Choroid plexus epithelial cell (primary cell): ENCODE data around the gene CFHR5.

Experiments used
- DNase-seq: peaks from one replicate; pipeline ENCODE4 v3.0.0-alpha.2; 2010; ENCODE audit warnings: low read depth
- H3K4me3 ChIP-seq: 2 replicates; pipeline ENCODE4 v1.5.1; 2011; ENCODE audit warnings: low read depth, mild to moderate bottlenecking, control low read depth, low read length, moderate library complexity
- TF ChIP-seq, protein P1 (sequence below): conservative IDR thresholded peaks from 2 replicates; pipeline ENCODE4 v1.5.1; 2011; ENCODE audit warnings: low read depth, mild to moderate bottlenecking, control low read depth, inconsistent platforms, low read length, moderate library complexity

Gene CFHR5

DNA sequence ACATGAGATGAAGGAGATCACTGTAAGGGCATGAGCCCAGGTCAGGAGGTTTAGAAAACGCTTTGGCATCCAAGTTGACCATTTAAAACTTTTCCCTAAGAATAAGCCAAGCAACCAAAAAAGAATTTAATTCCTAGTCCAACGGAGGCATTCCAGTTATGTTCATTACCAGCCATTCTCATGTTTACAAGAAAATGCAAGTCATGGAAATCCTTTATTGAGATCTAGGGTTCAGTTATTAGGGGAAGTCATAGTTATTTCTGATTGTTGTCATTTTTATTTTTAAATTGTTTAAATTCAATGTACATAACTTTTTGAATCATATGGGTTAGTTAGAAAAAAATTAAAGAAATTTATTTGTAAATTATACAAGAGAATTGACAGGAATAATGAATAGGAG lies 24.5 kb downstream of the CFHR5 start:
- H3K4me3 ChIP-seq = no peak overlapping the region
- DNase-seq = no peak
- TF ChIP-seq, protein P1, sequence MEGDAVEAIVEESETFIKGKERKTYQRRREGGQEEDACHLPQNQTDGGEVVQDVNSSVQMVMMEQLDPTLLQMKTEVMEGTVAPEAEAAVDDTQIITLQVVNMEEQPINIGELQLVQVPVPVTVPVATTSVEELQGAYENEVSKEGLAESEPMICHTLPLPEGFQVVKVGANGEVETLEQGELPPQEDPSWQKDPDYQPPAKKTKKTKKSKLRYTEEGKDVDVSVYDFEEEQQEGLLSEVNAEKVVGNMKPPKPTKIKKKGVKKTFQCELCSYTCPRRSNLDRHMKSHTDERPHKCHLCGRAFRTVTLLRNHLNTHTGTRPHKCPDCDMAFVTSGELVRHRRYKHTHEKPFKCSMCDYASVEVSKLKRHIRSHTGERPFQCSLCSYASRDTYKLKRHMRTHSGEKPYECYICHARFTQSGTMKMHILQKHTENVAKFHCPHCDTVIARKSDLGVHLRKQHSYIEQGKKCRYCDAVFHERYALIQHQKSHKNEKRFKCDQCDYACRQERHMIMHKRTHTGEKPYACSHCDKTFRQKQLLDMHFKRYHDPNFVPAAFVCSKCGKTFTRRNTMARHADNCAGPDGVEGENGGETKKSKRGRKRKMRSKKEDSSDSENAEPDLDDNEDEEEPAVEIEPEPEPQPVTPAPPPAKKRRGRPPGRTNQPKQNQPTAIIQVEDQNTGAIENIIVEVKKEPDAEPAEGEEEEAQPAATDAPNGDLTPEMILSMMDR = no peak

DNA sequence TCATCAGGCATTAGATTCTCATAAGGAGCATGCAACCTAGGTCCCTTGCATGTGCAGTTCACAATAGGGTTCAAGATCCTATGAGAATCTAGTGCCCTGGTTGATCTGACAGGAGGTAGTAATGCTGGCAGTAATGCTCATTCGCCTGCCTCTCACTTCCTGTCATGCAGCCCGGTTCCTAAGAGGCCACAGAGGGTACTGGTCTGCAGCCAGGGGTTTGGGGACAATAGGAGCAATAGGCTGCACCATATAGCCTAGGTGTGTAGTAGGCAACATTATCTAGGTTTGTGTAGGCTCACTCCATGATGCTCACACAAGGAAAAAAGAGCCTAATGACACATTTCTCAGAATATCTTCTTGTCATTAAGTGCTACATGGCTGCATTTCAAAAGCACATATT lies 25.8 kb downstream of the CFHR5 start:
- DNase-seq = no peak
- TF ChIP-seq, protein P1 = no peak
- H3K4me3 ChIP-seq = no peak overlapping the region

DNA sequence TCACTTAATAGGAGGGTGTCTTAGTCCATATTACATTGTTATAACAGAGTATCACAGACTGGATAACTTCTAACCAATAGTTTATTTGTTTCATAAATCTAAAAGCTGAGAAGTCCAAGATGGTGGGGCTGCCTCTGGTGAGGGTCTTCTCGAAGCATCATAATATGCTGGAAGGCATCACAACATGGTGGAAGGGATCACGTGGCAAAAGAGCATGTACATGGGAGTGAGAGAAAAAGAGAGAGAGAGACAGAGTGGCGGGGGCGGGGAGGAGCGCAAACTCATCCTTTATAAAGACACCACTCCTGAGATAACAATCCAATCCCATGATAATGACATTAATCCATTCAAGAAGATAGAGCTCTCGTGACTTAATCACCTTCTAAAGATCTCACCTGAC lies 31.5 kb downstream of the CFHR5 start:
- DNase-seq = no peak
- no peak overlapping the region for H3K4me3 ChIP-seq
- TF ChIP-seq, protein P1 = no peak

DNA sequence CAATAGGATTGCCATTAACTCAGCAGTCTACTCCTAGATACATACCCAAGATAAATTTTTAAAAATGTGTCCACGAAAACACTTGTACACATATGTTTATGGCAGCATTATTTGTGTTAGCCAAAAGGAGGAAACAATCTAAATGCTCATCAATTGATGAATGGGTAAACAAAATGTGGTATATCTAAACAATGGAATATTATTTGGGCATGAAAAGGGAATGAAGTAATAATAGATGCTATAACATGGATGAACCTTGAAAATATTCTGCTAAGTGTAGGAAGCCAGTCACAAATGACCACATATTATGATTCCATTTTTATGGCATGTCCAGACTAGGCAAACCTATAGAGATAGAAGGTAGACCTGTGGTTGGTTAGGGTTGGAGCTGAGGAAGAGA lies 34.3 kb downstream of the CFHR5 start:
- H3K4me3 ChIP-seq = no peak overlapping the region
- no peak for DNase-seq
- TF ChIP-seq, protein P1 = no peak

DNA sequence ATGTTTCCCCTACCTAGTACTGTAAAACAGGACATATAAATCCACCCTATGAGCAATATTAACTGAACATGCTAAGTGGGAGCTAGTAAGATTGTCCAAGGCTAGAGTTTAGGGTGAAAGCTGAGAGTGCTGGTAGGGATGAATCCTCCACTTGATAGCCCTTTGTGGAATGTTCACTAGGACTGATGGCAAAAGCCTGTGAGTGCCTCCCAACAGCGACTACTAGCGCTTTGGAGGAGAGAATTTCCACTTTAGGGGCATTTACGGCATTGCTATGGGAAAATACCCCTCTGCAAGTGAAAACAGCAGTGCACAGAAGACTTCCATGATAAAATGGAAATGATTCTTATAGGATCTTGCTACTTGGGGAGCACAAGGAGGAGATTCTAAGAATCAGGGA lies 35.9 kb downstream of the CFHR5 start:
- H3K4me3 ChIP-seq = no peak overlapping the region
- TF ChIP-seq, protein P1 = no peak
- DNase-seq = no peak

DNA sequence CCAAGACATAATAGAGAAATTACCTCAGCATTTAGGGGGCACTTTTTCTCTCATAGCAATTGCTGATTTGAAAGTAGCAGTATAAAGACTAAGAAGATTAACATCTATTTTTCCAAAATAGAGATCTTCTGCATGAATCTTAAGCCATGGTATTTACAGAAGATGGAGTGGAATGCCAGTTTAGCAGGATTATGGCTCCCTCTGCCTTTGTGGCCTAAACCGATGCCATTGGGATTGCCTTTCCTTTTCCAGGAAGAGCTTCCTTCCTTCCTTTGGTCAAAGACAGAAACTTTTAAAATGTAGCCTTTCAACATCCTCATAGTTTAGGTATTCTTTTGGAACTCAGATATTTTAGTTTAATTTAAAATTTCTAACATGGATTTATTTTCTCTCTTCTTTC lies 39.4 kb downstream of the CFHR5 start:
- TF ChIP-seq, protein P1 = no peak
- H3K4me3 ChIP-seq = no peak overlapping the region
- no peak for DNase-seq

DNA sequence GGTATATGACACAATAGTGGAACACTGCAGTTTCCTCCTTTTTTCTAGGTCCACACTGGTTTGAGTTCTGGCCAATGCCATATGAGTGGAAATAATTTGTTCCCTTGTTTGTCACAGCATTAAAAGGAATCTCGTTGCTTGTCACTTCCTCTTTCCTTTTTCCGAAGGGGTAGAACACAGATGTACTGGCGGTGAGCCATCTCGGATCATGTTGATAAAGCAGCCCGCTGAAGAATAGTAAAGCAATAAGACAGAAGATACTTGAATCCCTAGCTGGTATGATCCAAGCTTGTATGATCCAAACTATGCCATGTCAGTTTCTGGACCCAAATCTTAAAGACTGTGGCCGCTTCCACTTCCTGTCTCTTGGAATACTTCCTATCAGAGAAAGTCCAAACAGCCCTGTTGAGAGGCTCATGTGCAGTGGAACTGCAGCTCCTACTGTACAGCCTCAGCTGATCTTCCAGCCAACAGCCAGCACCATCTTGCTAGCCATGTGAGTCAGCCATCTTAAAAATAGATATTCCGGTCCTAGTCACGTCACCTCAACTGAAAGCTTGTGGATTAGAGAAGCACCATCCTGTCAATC lies 40.3 kb downstream of the CFHR5 start:
- TF ChIP-seq, protein P1 = no peak
- H3K4me3 ChIP-seq = no peak overlapping the region
- DNase-seq = no peak
